Activated B cell treated with CpG ODN at 0.5 μM for 24 hours (primary cell): ENCODE data around the gene MYBPH. TPM values are rescaled to one million over a fixed set of nuclear protein-coding genes. Genes with fewer than 3 reads are reported as not detected.

Experiments used
- ATAC-seq: fragments of 200-7000 bp; cut with Tn5 transposase; one replicate; pipeline ENCODE4 v1.10.0; 2021; ENCODE audit warnings: low read depth, mild to moderate bottlenecking, moderate library complexity
- CTCF ChIA-PET: fragments of 350-600 bp; sonication (Branson Sonifier 250); formaldehyde crosslinking; loops from one replicate; lab custom pipeline; 2021; ENCODE audit warnings: antibody characterized with exemption; lab: Charles Lee
- POLR2A ChIA-PET: fragments of 350-600 bp; sonication (Branson Sonifier 250); formaldehyde crosslinking; loops from one replicate; lab custom pipeline; 2021; ENCODE audit warnings: antibody characterized with exemption; lab: Charles Lee
- DNase-seq: peaks from one replicate; pipeline ENCODE4 v3.0.0; 2022
- H3K27ac Mint-ChIP-seq: one replicate; pipeline ENCODE4 v1.8.0; 2020; ENCODE audit warnings: mixed read lengths
- H3K27me3 Mint-ChIP-seq: one replicate; pipeline ENCODE4 v1.8.0; 2021; ENCODE audit warnings: mixed read lengths
- H3K36me3 Mint-ChIP-seq: one replicate; pipeline ENCODE4 v1.8.0; 2021; ENCODE audit warnings: low read depth, mixed read lengths
- H3K4me1 Mint-ChIP-seq: one replicate; pipeline ENCODE4 v1.8.0; 2021; ENCODE audit warnings: mixed read lengths
- H3K4me3 Mint-ChIP-seq: one replicate; pipeline ENCODE4 v1.8.0; 2020; ENCODE audit warnings: mild to moderate bottlenecking, mixed read lengths
- H3K9me3 Mint-ChIP-seq: one replicate; pipeline ENCODE4 v1.8.0; 2020; ENCODE audit warnings: mixed read lengths
- intact Hi-C: fragments of 100-400 bp; cut with micrococcal nuclease; formaldehyde crosslinking; loops from one replicate; pipeline ENCODE4 v1.15.1; 2024
- total RNA-seq: library from RNA; stranded (reverse); gene quantifications from 2 replicates; pipeline ENCODE4 v1.2.3, GENCODE V29; 2022
- TF ChIP-seq, protein P1 (sequence below): fragments of 200-600 bp; IDR thresholded peaks from one replicate; pipeline ENCODE4 v1.8.0; 2022; ENCODE audit warnings: antibody characterized with exemption, mild to moderate bottlenecking

The MYBPH gene
- total RNA-seq, 1 donor from 2014 or later, result not detected

DNA sequence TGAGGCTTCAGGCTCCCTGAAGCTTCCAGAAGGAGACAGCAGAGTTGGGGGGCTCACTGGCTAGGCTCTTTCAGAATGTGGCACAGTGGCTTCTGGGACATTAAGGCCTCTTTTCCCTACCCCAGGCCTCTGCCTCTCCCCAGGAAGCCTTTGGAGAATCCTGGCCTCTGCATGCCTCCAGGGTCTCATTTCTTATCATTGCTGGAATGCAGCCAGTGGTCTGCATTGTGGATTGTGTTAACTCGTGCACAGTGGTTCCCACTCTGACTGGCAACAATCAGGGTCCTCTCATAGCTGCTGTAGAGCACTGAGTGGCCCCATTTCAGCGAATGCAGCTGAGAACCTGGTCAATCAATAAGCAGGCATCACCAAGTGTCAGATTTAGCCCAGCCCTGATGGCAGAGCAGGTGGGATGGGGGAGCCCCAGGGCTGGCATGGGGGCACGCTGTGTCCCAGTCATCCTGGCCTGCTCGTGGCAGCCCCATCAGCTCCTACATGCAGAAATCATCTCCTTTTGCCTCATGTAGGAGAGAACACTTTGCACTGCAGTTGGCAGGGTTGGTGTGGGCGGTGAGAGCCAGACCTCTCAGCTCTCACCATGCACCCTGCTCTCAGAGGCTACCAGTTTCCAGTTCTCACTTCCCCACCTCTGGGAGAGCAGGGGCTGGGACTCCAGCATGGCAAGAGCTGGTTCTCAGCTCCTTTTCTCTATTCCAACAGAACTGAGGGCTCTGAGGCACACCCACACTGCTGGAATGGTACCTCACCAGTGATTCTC is 34.7 kb downstream of the MYBPH start:
- intact Hi-C loops, result no loop called here
- no peak for ATAC-seq
- Mint-ChIP-seq H3K4me1 (peaks cover 4% of the 10 kb centered on the region), H3K27ac (no peak overlapping the region), H3K4me3 (no peak overlapping the region), H3K27me3 (peaks cover 11% of the 10 kb centered on the region), H3K9me3 (no peaks in the 10 kb centered on the region), H3K36me3 (no peaks in the 10 kb centered on the region)
- TF ChIP-seq, protein P1, sequence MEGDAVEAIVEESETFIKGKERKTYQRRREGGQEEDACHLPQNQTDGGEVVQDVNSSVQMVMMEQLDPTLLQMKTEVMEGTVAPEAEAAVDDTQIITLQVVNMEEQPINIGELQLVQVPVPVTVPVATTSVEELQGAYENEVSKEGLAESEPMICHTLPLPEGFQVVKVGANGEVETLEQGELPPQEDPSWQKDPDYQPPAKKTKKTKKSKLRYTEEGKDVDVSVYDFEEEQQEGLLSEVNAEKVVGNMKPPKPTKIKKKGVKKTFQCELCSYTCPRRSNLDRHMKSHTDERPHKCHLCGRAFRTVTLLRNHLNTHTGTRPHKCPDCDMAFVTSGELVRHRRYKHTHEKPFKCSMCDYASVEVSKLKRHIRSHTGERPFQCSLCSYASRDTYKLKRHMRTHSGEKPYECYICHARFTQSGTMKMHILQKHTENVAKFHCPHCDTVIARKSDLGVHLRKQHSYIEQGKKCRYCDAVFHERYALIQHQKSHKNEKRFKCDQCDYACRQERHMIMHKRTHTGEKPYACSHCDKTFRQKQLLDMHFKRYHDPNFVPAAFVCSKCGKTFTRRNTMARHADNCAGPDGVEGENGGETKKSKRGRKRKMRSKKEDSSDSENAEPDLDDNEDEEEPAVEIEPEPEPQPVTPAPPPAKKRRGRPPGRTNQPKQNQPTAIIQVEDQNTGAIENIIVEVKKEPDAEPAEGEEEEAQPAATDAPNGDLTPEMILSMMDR, result no peak
- ChIA-PET CTCF (no interaction called here), POLR2A (no interaction called here)
- no peak for DNase-seq

DNA sequence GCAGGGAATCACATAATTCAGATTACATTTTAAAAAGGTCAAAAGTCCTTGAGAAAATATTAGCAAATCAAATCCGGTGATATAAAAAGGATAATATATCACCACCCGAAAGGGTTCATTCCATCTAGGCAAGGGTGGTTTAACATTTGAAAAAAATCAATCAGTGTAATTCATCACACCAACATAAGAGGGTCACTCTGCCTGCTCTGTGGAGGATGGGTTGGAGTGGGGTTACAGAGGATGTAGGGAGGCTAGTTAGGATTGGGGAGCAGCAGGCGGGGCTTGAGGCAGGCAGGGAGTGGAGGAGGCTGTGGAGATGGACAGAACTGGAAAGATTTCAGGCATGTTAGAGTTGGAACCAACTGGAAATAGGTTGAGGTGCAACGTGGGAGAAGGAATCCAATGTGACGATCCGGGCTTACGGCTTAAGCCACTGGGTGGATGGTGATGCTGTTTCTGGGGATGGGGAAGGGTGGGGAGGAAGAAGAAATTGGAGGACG is 35.6 kb downstream of the MYBPH start:
- ChIA-PET POLR2A (no interaction called here), CTCF (no interaction called here)
- H3K9me3 Mint-ChIP-seq, result no peaks in the 10 kb centered on the region
- no peaks in the 10 kb centered on the region for H3K36me3 Mint-ChIP-seq
- TF ChIP-seq, protein P1, result no peak
- no peak overlapping the region for H3K27ac Mint-ChIP-seq
- H3K4me1 Mint-ChIP-seq, result peaks cover 7% of the 10 kb centered on the region
- H3K27me3 Mint-ChIP-seq, result peaks cover 11% of the 10 kb centered on the region
- H3K4me3 Mint-ChIP-seq, result no peak overlapping the region
- ATAC-seq (no peak), DNase-seq (no peak)
- intact Hi-C loops, result no loop called here

GRCh38 chr1:203138066-203138465 is 37.6 kb downstream of the MYBPH start:
- intact Hi-C loops, result no loop called here
- ChIA-PET POLR2A (interaction anchor here (0.5 kb wide), 1 partner anchor 46 kb away, joined by 4 read pairs; no protein-coding TSS in a partner anchor), CTCF (no interaction called here)
- ATAC-seq (no peak), DNase-seq (no peak)
- Mint-ChIP-seq H3K9me3 (no peaks in the 10 kb centered on the region), H3K4me1 (peaks cover 7% of the 10 kb centered on the region), H3K4me3 (no peak overlapping the region), H3K27ac (no peak overlapping the region), H3K27me3 (peaks cover 11% of the 10 kb centered on the region), H3K36me3 (no peaks in the 10 kb centered on the region)
- TF ChIP-seq, protein P1, result no peak

GRCh38 chr1:203137324-203137723 is 38.3 kb downstream of the MYBPH start:
- DNase-seq (no peak), ATAC-seq (no peak)
- TF ChIP-seq, protein P1, result no peak
- Mint-ChIP-seq H3K4me1 (peaks cover 7% of the 10 kb centered on the region), H3K27ac (no peak overlapping the region), H3K36me3 (no peaks in the 10 kb centered on the region), H3K27me3 (peaks cover 8% of the 10 kb centered on the region), H3K4me3 (no peak overlapping the region), H3K9me3 (no peaks in the 10 kb centered on the region)
- ChIA-PET POLR2A (no interaction called here), CTCF (no interaction called here)
- intact Hi-C loops, result no loop called here

GRCh38 chr1:203136409-203137042 is 39.1 kb downstream of the MYBPH start:
- DNase-seq (no peak), ATAC-seq (peak; percentile 10)
- Mint-ChIP-seq H3K27me3 (peaks cover 4% of the 10 kb centered on the region), H3K9me3 (no peaks in the 10 kb centered on the region), H3K4me3 (no peak overlapping the region), H3K4me1 (peaks cover 7% of the 10 kb centered on the region), H3K27ac (no peak overlapping the region), H3K36me3 (no peaks in the 10 kb centered on the region)
- ChIA-PET CTCF (no interaction called here), POLR2A (no interaction called here)
- intact Hi-C loops, result no loop called here
- TF ChIP-seq, protein P1, result no peak
